ENCODE results near the gene GRK4. TPM values are rescaled to one million over a fixed set of nuclear protein-coding genes. Genes with fewer than 3 reads are reported as not detected.

The GRK4 gene
- polyA plus RNA-seq, 1 of the 3 experiments (the other 2 are of a cell fraction) = 2.7 TPM

GRCh38 chr4:2948895-2949781, 14.2 kb upstream of the GRK4 start:
- no peak for DNase-seq

GRCh38 chr4:2949782-2950125, 13.6 kb upstream of the GRK4 start:
- peaks cover 42 to 80% of the 10 kb centered on the region in 2 experiments for H3K36me3 ChIP-seq (replicated peaks in 1 of 2; ENCODE audit: control insufficient read depth in 1 of 2, insufficient read depth in 2 of 2, low read length in 1 of 2)

More at GRCh38 chr4:2948895-2949781, 14.2 kb upstream of the GRK4 start:
- no peaks in the 10 kb centered on the region for H3K4me1 ChIP-seq (ENCODE audit: control insufficient read depth in 1 of 2, insufficient read depth in 2 of 2, low read depth in 1 of 2, low read length in 1 of 2)
- H2AFZ ChIP-seq (ENCODE audit: low read depth) = no peak overlapping the region
- H3K9ac ChIP-seq = no peak overlapping the region
- POLR2A ChIA-PET = interaction anchor here (1.6 kb wide), 1 partner anchor 14 kb away, joined by 3 read pairs; no protein-coding TSS in a partner anchor
- H3K36me3 ChIP-seq (replicated peaks in 1 of 2; ENCODE audit: control insufficient read depth in 1 of 2, insufficient read depth in 2 of 2, low read length in 1 of 2) = peaks cover 42 to 78% of the 10 kb centered on the region in 2 experiments
- no peaks in the 10 kb centered on the region for H3K9me3 ChIP-seq
- H3K79me2 ChIP-seq (ENCODE audit: insufficient read depth) = 0 out of 2 replicates have a peak, but pooled peaks cover 3% of the 10 kb centered on the region
- H3K9me2 ChIP-seq = no peaks in the 10 kb centered on the region
- no peak overlapping the region for H3K4me2 ChIP-seq
- TF ChIP-seq RAD21 (IDR thresholded peaks at IDR 0.05; ENCODE audit: low read length) = peak; percentile 31
- TF ChIP-seq SMC3 (IDR thresholded peaks at IDR 0.05; ENCODE audit: low read depth, low read length) = peak; percentile 18; the same call in 1 of the 2 replicates
- no peak for TF ChIP-seq NRF1 (IDR thresholded peaks at IDR 0.05; ENCODE audit: low read depth, low read length)
- no peak for TF ChIP-seq RXRA (IDR thresholded peaks at IDR 0.05; ENCODE audit: borderline replicate concordance, low read depth)
- no peak for TF ChIP-seq FOXM1 (IDR thresholded peaks at IDR 0.05; ENCODE audit: low read depth)
- TF ChIP-seq FOSL2 (IDR thresholded peaks at IDR 0.05; ENCODE audit: borderline replicate concordance, low read depth) = no peak
- TF ChIP-seq YY1 (IDR thresholded peaks at IDR 0.05; ENCODE audit: low read depth) = no peak
- peak; percentile 59 for TF ChIP-seq CTCF (IDR thresholded peaks at IDR 0.05)
- peaks cover 11% of the 10 kb centered on the region for H3F3A ChIP-seq (replicated peaks; ENCODE audit: insufficient read depth)
- CTCF ChIA-PET = interaction anchor here (0.5 to 2.9 kb wide), 7 partner anchors 13 to 615 kb away, joined by 3 to 9 read pairs (median 5); partner anchors contain the start of genes GRK4 and NOP14
- H4K20me1 ChIP-seq (ENCODE audit: insufficient read depth) = no peaks in the 10 kb centered on the region
- no peaks in the 10 kb centered on the region for H3K27me3 ChIP-seq (ENCODE audit: insufficient read depth)
- no peak overlapping the region for H3K27ac ChIP-seq (ENCODE audit: low read depth in 2 of 2, low read length in 1 of 2)
- WGBS (ENCODE audit: low lambda C conversion rate) = 95% methylated on average over 12 of the region's 14 CpGs
- H3K4me3 ChIP-seq (ENCODE audit: low read depth in 2 of 2, low read length in 1 of 2) = no peak overlapping the region

More at GRCh38 chr4:2949782-2950125, 13.6 kb upstream of the GRK4 start:
- Histone ChIP-seq H4K20me1 (ENCODE audit: insufficient read depth) (no peaks in the 10 kb centered on the region), H3K4me2 (no peak overlapping the region), H3K27me3 (ENCODE audit: insufficient read depth) (no peaks in the 10 kb centered on the region), H3K4me1 (ENCODE audit: control insufficient read depth in 1 of 2, insufficient read depth in 2 of 2, low read depth in 1 of 2, low read length in 1 of 2) (no peaks in the 10 kb centered on the region), H3K9ac (no peak overlapping the region), H3K9me3 (no peaks in the 10 kb centered on the region), H3K27ac (ENCODE audit: low read depth in 2 of 2, low read length in 1 of 2) (no peak overlapping the region), H3F3A (replicated peaks; ENCODE audit: insufficient read depth) (peaks cover 11% of the 10 kb centered on the region), H3K79me2 (ENCODE audit: insufficient read depth) (0 out of 2 replicates have a peak, but pooled peaks cover 3% of the 10 kb centered on the region), H3K4me3 (ENCODE audit: low read depth in 2 of 2, low read length in 1 of 2) (no peak overlapping the region), H2AFZ (ENCODE audit: low read depth) (no peak overlapping the region), H3K9me2 (no peaks in the 10 kb centered on the region)
- DNase-seq = no peak
- 91% methylated on average over 10 of the region's 11 CpGs for WGBS (ENCODE audit: low lambda C conversion rate)
- POLR2A ChIA-PET = no interaction called here
- no peak for TF ChIP-seq FOXJ3 (CRISPR knock-in tag; IDR thresholded peaks at IDR 0.05)
- CTCF ChIA-PET = interaction anchor here (1.2 to 1.8 kb wide), 4 partner anchors 12 to 615 kb away, joined by 3 to 7 read pairs (median 5); partner anchors contain the start of genes GRK4 and NOP14
